Measurements from ENCODE around the gene ZNF180. TPM values are rescaled to one million over a fixed set of nuclear protein-coding genes. Genes with fewer than 3 reads are reported as not detected.

Gene ZNF180
- total and polyA plus RNA-seq, 2 experiments from 2014 or later, result 6.9 to 10.5 TPM

DNA sequence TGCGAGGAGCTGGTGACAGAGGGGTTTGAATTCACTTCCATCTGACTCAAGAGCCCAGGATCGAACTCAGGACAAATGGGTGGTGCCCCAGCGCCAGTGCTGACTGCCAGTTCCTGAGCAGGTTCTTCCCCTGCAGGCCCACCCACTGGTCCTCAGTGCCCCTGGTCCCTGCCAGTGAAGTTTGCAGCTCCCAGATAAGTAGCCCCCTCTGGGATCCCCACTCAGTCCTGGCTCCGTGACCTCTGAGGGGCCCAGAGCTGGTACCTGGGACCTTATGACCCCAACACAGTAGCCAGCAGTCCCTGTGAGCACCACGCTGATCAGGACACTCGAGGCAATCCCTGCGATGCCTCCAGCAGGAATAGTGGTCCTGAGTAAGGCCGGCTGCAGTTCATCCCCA, 40.4 kb upstream of the ZNF180 start:
- TF ChIP-seq STAT1 (IDR thresholded peaks at IDR 0.05; ENCODE audit: unreplicated experiment), result no peak
- no peaks in the 10 kb centered on the region for H3K4me1 ChIP-seq (ENCODE audit: insufficient read depth)
- H3K4me2 ChIP-seq, result no peak overlapping the region
- Mint-ChIP-seq H3K4me1 (no peaks in the 10 kb centered on the region), H3K27ac (no peak overlapping the region), H3K27me3 (ENCODE audit: insufficient read depth, low read depth, poor library complexity) (peaks cover 11% of the 10 kb centered on the region), H3K4me3 (no peak overlapping the region), H3K9me3 (peaks cover 83% of the 10 kb centered on the region), H3K36me3 (ENCODE audit: low read depth) (peaks cover 10% of the 10 kb centered on the region)
- ATAC-seq (no peak), DNase-seq (ENCODE audit: low spot score) (no peak)
- H3K36me3 ChIP-seq (ENCODE audit: insufficient read depth), result no peaks in the 10 kb centered on the region
- H3F3A ChIP-seq (replicated peaks; ENCODE audit: low read depth), result no peaks in the 10 kb centered on the region
- H3K4me3 ChIP-seq, result no peak overlapping the region
- H3K27me3 ChIP-seq (ENCODE audit: insufficient read depth), result no peaks in the 10 kb centered on the region
- H2AFZ ChIP-seq, result no peak overlapping the region
- H3K79me2 ChIP-seq (replicated peaks; ENCODE audit: insufficient read depth), result no peaks in the 10 kb centered on the region
- H3K27ac ChIP-seq (ENCODE audit: low read depth), result no peak overlapping the region
- peaks cover 8% of the 10 kb centered on the region for H3K9me2 ChIP-seq (ENCODE audit: insufficient read depth)
- no peaks in the 10 kb centered on the region for H4K20me1 ChIP-seq (replicated peaks; ENCODE audit: insufficient read depth)

DNA sequence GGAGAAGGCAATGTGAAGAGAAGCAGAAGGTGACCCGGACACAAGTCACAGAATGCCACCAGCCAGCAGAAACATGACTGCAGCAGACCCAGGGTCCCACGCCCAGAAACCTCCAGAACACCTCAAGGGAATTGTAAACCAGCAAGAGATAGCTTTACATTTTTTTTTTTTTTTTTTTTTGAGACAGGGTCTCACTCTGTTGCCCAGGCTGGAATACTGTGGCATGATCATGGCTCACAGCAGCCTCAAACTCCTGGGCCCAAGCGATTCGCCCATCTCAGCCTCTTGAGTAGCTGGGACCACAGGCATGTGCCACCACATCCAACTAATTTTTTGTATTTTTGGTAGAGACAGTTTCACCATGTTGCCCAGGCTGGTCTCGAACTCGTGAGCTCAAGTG, 39.7 kb upstream of the ZNF180 start:
- no peak overlapping the region for H3K27ac Mint-ChIP-seq
- H3K4me3 ChIP-seq, result no peak overlapping the region
- no peak overlapping the region for H2AFZ ChIP-seq
- no peak for ATAC-seq
- TF ChIP-seq ZNF114 (CRISPR knock-in tag; IDR thresholded peaks at IDR 0.05) (no peak), NANOG (IDR thresholded peaks at IDR 0.05; ENCODE audit: borderline replicate concordance) (no peak), JUNB (IDR thresholded peaks at IDR 0.05; ENCODE audit: unreplicated experiment) (no peak), EZH2 (IDR thresholded peaks at IDR 0.05; ENCODE audit: low read depth, unreplicated experiment) (no peak), ZNF331 (CRISPR knock-in tag; IDR thresholded peaks at IDR 0.05; ENCODE audit: low read depth) (no peak)
- TF ChIP-seq, protein P1, sequence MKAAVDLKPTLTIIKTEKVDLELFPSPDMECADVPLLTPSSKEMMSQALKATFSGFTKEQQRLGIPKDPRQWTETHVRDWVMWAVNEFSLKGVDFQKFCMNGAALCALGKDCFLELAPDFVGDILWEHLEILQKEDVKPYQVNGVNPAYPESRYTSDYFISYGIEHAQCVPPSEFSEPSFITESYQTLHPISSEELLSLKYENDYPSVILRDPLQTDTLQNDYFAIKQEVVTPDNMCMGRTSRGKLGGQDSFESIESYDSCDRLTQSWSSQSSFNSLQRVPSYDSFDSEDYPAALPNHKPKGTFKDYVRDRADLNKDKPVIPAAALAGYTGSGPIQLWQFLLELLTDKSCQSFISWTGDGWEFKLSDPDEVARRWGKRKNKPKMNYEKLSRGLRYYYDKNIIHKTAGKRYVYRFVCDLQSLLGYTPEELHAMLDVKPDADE (IDR thresholded peaks at IDR 0.05), result no peak
- TF ChIP-seq, protein P2, sequence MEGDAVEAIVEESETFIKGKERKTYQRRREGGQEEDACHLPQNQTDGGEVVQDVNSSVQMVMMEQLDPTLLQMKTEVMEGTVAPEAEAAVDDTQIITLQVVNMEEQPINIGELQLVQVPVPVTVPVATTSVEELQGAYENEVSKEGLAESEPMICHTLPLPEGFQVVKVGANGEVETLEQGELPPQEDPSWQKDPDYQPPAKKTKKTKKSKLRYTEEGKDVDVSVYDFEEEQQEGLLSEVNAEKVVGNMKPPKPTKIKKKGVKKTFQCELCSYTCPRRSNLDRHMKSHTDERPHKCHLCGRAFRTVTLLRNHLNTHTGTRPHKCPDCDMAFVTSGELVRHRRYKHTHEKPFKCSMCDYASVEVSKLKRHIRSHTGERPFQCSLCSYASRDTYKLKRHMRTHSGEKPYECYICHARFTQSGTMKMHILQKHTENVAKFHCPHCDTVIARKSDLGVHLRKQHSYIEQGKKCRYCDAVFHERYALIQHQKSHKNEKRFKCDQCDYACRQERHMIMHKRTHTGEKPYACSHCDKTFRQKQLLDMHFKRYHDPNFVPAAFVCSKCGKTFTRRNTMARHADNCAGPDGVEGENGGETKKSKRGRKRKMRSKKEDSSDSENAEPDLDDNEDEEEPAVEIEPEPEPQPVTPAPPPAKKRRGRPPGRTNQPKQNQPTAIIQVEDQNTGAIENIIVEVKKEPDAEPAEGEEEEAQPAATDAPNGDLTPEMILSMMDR (conservative IDR thresholded peaks at IDR 0.05; ENCODE audit: low read depth in 2 of 2), result no peak
- H3K4me2 ChIP-seq, result no peak overlapping the region
- peaks cover 11% of the 10 kb centered on the region for H3K27me3 Mint-ChIP-seq (ENCODE audit: insufficient read depth, low read depth, poor library complexity)
- H4K20me1 ChIP-seq (replicated peaks; ENCODE audit: insufficient read depth), result no peaks in the 10 kb centered on the region
- no peak overlapping the region for H3K4me3 Mint-ChIP-seq
- no peaks in the 10 kb centered on the region for H3K27me3 ChIP-seq (ENCODE audit: insufficient read depth)
- H3K36me3 ChIP-seq (ENCODE audit: insufficient read depth), result no peaks in the 10 kb centered on the region
- no peaks in the 10 kb centered on the region for H3K79me2 ChIP-seq (replicated peaks; ENCODE audit: insufficient read depth)
- no peaks in the 10 kb centered on the region for H3K4me1 Mint-ChIP-seq
- peaks cover 8% of the 10 kb centered on the region for H3K9me2 ChIP-seq (ENCODE audit: insufficient read depth)
- DNase-seq (ENCODE audit: low spot score), result no peak
- no peaks in the 10 kb centered on the region for H3F3A ChIP-seq (replicated peaks; ENCODE audit: low read depth)
- peaks cover 89% of the 10 kb centered on the region for H3K9me3 Mint-ChIP-seq
- H3K36me3 Mint-ChIP-seq (ENCODE audit: low read depth), result peaks cover 10% of the 10 kb centered on the region
- no peaks in the 10 kb centered on the region for H3K4me1 ChIP-seq (ENCODE audit: insufficient read depth)
- H3K27ac ChIP-seq (ENCODE audit: low read depth), result no peak overlapping the region

DNA sequence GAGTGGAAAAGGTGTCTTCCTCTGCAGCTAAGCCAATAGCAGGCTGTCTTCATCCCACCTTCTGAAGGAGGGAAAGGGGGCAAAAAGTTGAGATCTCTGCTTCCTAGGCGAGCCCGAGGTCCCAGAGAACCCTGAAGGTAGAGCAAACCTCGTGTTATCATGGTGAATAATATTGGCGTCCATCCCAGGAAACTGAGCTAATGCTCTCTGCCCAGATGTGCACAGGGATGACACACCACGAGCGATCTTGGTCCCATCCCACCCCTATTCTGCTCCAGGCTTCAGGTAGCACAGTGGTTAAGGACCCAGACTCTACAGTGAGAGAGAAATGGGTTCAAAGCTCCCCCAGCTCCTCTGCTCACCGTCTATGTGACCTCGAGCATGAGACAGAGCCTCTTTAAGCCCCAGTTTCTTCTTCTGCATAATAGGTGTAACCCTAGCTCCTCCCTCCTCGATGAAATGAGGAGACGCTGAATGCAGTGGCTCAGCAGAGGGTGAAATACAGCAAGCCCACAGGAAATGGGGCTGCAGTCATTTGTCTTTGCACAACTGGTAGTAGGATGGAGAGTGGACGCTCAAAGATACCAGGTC, 39.0 kb upstream of the ZNF180 start:
- H3K4me2 ChIP-seq, result no peak overlapping the region
- no peak overlapping the region for H3K27ac Mint-ChIP-seq
- no peak for ATAC-seq
- no peaks in the 10 kb centered on the region for H3K4me1 ChIP-seq (ENCODE audit: insufficient read depth)
- no peaks in the 10 kb centered on the region for H3F3A ChIP-seq (replicated peaks; ENCODE audit: low read depth)
- DNase-seq (ENCODE audit: low spot score), result no peak
- H3K4me3 ChIP-seq, result no peak overlapping the region
- H3K4me3 Mint-ChIP-seq, result no peak overlapping the region
- no peaks in the 10 kb centered on the region for H4K20me1 ChIP-seq (replicated peaks; ENCODE audit: insufficient read depth)
- no peak overlapping the region for H3K27ac ChIP-seq (ENCODE audit: low read depth)
- peaks cover 8% of the 10 kb centered on the region for H3K9me2 ChIP-seq (ENCODE audit: insufficient read depth)
- H3K79me2 ChIP-seq (replicated peaks; ENCODE audit: insufficient read depth), result no peaks in the 10 kb centered on the region
- H3K27me3 Mint-ChIP-seq (ENCODE audit: insufficient read depth, low read depth, poor library complexity), result peaks cover 11% of the 10 kb centered on the region
- H2AFZ ChIP-seq, result no peak overlapping the region
- H3K9me3 Mint-ChIP-seq, result peaks cover 88% of the 10 kb centered on the region
- H3K27me3 ChIP-seq (ENCODE audit: insufficient read depth), result no peaks in the 10 kb centered on the region
- no peaks in the 10 kb centered on the region for H3K4me1 Mint-ChIP-seq
- no peaks in the 10 kb centered on the region for H3K36me3 ChIP-seq (ENCODE audit: insufficient read depth)
- peaks cover 10% of the 10 kb centered on the region for H3K36me3 Mint-ChIP-seq (ENCODE audit: low read depth)
- TF ChIP-seq, protein P1 (IDR thresholded peaks at IDR 0.05), result no peak
- TF ChIP-seq, protein P3, sequence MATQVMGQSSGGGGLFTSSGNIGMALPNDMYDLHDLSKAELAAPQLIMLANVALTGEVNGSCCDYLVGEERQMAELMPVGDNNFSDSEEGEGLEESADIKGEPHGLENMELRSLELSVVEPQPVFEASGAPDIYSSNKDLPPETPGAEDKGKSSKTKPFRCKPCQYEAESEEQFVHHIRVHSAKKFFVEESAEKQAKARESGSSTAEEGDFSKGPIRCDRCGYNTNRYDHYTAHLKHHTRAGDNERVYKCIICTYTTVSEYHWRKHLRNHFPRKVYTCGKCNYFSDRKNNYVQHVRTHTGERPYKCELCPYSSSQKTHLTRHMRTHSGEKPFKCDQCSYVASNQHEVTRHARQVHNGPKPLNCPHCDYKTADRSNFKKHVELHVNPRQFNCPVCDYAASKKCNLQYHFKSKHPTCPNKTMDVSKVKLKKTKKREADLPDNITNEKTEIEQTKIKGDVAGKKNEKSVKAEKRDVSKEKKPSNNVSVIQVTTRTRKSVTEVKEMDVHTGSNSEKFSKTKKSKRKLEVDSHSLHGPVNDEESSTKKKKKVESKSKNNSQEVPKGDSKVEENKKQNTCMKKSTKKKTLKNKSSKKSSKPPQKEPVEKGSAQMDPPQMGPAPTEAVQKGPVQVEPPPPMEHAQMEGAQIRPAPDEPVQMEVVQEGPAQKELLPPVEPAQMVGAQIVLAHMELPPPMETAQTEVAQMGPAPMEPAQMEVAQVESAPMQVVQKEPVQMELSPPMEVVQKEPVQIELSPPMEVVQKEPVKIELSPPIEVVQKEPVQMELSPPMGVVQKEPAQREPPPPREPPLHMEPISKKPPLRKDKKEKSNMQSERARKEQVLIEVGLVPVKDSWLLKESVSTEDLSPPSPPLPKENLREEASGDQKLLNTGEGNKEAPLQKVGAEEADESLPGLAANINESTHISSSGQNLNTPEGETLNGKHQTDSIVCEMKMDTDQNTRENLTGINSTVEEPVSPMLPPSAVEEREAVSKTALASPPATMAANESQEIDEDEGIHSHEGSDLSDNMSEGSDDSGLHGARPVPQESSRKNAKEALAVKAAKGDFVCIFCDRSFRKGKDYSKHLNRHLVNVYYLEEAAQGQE (IDR thresholded peaks at IDR 0.05; ENCODE audit: unreplicated experiment), result no peak
- TF ChIP-seq ZNF331 (CRISPR knock-in tag; IDR thresholded peaks at IDR 0.05; ENCODE audit: low read depth) (no peak), NANOG (IDR thresholded peaks at IDR 0.05; ENCODE audit: borderline replicate concordance) (no peak)

Measured in GM23338 (cell line).